Neural cell (in vitro differentiated cells): ENCODE data around the gene IRF2BP1. TPM values are rescaled to one million over a fixed set of nuclear protein-coding genes. Genes with fewer than 3 reads are reported as not detected.

Experiments used
- H2AFZ ChIP-seq: fragments of 200-600, 300-800 bp; sonication (generic), shearing (Covaris generic); 2 replicates; pipeline ENCODE4 v1.6.0; 2014; ENCODE audit warnings: low read depth, mild to moderate bottlenecking, antibody characterized with exemption, low read length, moderate library complexity
- H3F3A ChIP-seq: fragments of 200-600 bp; shearing (Covaris generic); 2 replicates; pipeline ENCODE4 v1.6.1; 2016; ENCODE audit warnings: mild to moderate bottlenecking, moderate library complexity, mixed read lengths, antibody characterized with exemption, low read length; ENCODE audit not compliant: insufficient read depth, poor library complexity, severe bottlenecking
- H3K27ac ChIP-seq: fragments of 200-600, 300-800 bp; sonication (generic), shearing (Covaris generic); 2 replicates; pipeline ENCODE4 v1.5.1; 2014; ENCODE audit warnings: mild to moderate bottlenecking, low read length, moderate library complexity
- H3K27me3 ChIP-seq: fragments of 300-800, 200-600 bp; sonication (generic), shearing (Covaris generic); 2 replicates; pipeline ENCODE4 v1.6.0; 2014; ENCODE audit warnings: mild to moderate bottlenecking, low read depth, low read length, moderate library complexity; ENCODE audit not compliant: insufficient read depth
- H3K36me3 ChIP-seq: fragments of 300-800, 200-600 bp; sonication (generic), shearing (Covaris generic); 2 replicates; pipeline ENCODE4 v1.5.1; 2014; ENCODE audit warnings: mild to moderate bottlenecking, antibody characterized with exemption, low read length, moderate library complexity; ENCODE audit not compliant: insufficient read depth
- H3K4me2 ChIP-seq: fragments of 300-800, 200-600 bp; sonication (generic), shearing (Covaris generic); 2 replicates; pipeline ENCODE4 v1.6.0; 2014; ENCODE audit warnings: mild to moderate bottlenecking, low read length
- H3K4me3 ChIP-seq: fragments of 300-800, 200-600 bp; sonication (generic), shearing (Covaris generic); 2 replicates; pipeline ENCODE4 v1.5.1; 2014; ENCODE audit warnings: mild to moderate bottlenecking, low read length, moderate library complexity
- H3K79me2 ChIP-seq: fragments of 200-600 bp; shearing (Covaris generic); replicated peaks from 2 replicates; pipeline ENCODE4 v1.6.0; 2014; ENCODE audit warnings: mild to moderate bottlenecking, low read length, moderate library complexity; ENCODE audit not compliant: insufficient read depth
- H3K9ac ChIP-seq: fragments of 300-800, 200-600 bp; sonication (generic), shearing (Covaris generic); 2 replicates; pipeline ENCODE4 v1.6.1; 2016; ENCODE audit warnings: mild to moderate bottlenecking, low read length, mixed read lengths
- H3K9me2 ChIP-seq: fragments of 200-600 bp; shearing (Covaris generic); 2 replicates; pipeline ENCODE4 v1.6.1; 2016; ENCODE audit warnings: mild to moderate bottlenecking, low read length, mixed read lengths; ENCODE audit not compliant: insufficient read depth
- H3K9me3 ChIP-seq: fragments of 200-600, 300-800 bp; sonication (generic), shearing (Covaris generic); 2 replicates; pipeline ENCODE4 v1.6.1; 2016; ENCODE audit warnings: mild to moderate bottlenecking, mixed run types, low read length, moderate library complexity, mixed read lengths
- H4K20me1 ChIP-seq: fragments of 200-600 bp; shearing (Covaris generic); 2 replicates; pipeline ENCODE4 v1.6.1; 2016; ENCODE audit warnings: mild to moderate bottlenecking, mixed run types; ENCODE audit not compliant: insufficient read depth
- CTCF ChIP-seq: fragments of 450-650 bp; IDR thresholded peaks from 2 replicates; pipeline ENCODE4 v1.5.1; 2014; ENCODE audit warnings: antibody characterized with exemption, mild to moderate bottlenecking, moderate library complexity; ENCODE audit not compliant: poor library complexity, severe bottlenecking
- EZH2 ChIP-seq: fragments of 200-600, 300-800 bp; shearing (Covaris generic), sonication (generic); IDR thresholded peaks from 2 replicates; pipeline ENCODE4 v1.6.1; 2014; ENCODE audit warnings: antibody characterized with exemption, low read length, borderline replicate concordance, mild to moderate bottlenecking; ENCODE audit not compliant: insufficient read depth, poor library complexity, severe bottlenecking
- MXI1 ChIP-seq: fragments of 450-650 bp; conservative IDR thresholded peaks from 2 replicates; pipeline ENCODE4 v1.6.1; 2014; ENCODE audit warnings: antibody characterized with exemption, mild to moderate bottlenecking; ENCODE audit not compliant: poor library complexity, severe bottlenecking
- POLR2AphosphoS5 ChIP-seq: IDR thresholded peaks from 2 replicates; pipeline ENCODE4 v1.6.1; 2012
- RAD21 ChIP-seq: fragments of 450-650 bp; conservative IDR thresholded peaks from 2 replicates; pipeline ENCODE4 v1.6.1; 2014; ENCODE audit warnings: antibody characterized with exemption, mild to moderate bottlenecking, moderate library complexity
- REST ChIP-seq: IDR thresholded peaks from 2 replicates; pipeline ENCODE4 v1.6.1; 2012; ENCODE audit warnings: borderline replicate concordance
- SMC3 ChIP-seq: fragments of 450-650 bp; conservative IDR thresholded peaks from 2 replicates; pipeline ENCODE4 v1.6.1; 2014; ENCODE audit warnings: antibody characterized with exemption, mild to moderate bottlenecking, moderate library complexity; ENCODE audit not compliant: poor library complexity
- TAF1 ChIP-seq: IDR thresholded peaks from 2 replicates; pipeline ENCODE4 v1.6.1; 2012; ENCODE audit warnings: low read depth
- polyA plus RNA-seq: library from polyadenylated mRNA; depleted of rRNA; stranded (reverse); fragments of >200 nt; gene quantifications from 2 replicates; pipeline ENCODE4 v1.2.3, GENCODE V29; 2014

Gene IRF2BP1
- polyA plus RNA-seq, 1 donor from 2014 or later: 26.9 TPM

DNA sequence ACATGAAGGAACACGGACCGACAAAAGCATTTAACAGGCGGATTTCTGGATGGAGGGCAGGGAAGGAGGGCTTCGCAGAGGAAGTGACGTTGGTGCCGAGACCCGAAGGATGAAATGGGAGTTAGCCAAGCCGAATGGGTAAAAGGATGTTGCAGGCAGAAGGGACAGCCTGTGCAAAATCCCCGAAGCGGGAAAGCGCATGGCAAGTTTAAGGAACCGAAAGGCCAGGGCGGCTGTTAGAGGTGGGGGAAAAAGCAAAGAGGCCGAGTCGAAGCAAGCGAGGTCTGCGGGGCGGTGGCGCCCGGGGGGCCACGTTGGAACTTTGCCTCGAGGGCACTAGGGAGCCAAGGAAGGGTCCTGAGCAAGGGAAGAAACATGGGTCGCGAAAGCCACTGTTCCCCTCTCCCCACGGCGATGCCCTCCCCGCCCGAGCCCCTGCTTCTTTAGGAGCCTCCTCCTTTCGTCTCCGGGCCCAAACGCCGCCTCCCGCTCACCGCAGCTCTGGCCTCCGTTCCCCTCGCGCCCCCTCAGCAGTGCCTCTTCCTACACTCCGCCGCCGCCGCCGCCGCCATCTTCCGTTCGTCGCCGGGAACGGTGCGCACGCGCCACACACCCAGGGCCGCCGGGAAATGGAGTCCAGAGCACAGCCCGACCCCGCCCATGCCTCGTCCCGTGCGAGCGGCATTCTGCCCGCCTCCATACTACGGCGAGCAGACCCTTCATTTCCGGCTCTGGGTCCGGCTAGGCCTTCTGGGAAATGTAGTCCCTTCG lies 23.2 kb downstream of the IRF2BP1 start, which contains the start of gene SYMPK:
Gene SYMPK, minus strand, starts transcription at position 584 of the 771 bp plus-strand sequence. CDS start 8,652 bp downstream, outside the sequence.
- H3K79me2 ChIP-seq: peaks cover 7% of the 10 kb centered on the region
- H3K27ac ChIP-seq: peak within 1 kb of the TSS; percentile 93
- H3K9ac ChIP-seq: peak within 1 kb of the TSS; percentile 86
- no peaks in the 10 kb centered on the region for H4K20me1 ChIP-seq
- H3K4me2 ChIP-seq: peak within 1 kb of the TSS; percentile 41
- peak within 1 kb of the TSS; percentile 66 for H2AFZ ChIP-seq
- H3K9me3 ChIP-seq: no peaks in the 10 kb centered on the region
- no peaks in the 10 kb centered on the region for H3F3A ChIP-seq
- no peaks in the 10 kb centered on the region for H3K9me2 ChIP-seq
- H3K4me3 ChIP-seq: peak within 1 kb of the TSS; percentile 77
- TF ChIP-seq RAD21 (no peak), SMC3 (no peak), EZH2 (no peak), CTCF (peak; percentile 27), POLR2AphosphoS5 (peak; percentile 97), MXI1 (peak; percentile 87), TAF1 (peak; percentile 92), REST (peak; percentile 69)
- H3K36me3 ChIP-seq: no peaks in the 10 kb centered on the region
- peaks cover 35% of the 10 kb centered on the region for H3K27me3 ChIP-seq

GRCh38 chr19:45862271-45862563 lies 23.7 kb downstream of the IRF2BP1 start:
- no peaks in the 10 kb centered on the region for H3K9me2 ChIP-seq
- peak; percentile 23 for TF ChIP-seq RAD21
- peak; percentile 35 for TF ChIP-seq SMC3
- TF ChIP-seq POLR2AphosphoS5: no peak
- peak overlapping the region; percentile 93 for H3K27ac ChIP-seq
- peak overlapping the region; percentile 77 for H3K4me3 ChIP-seq
- H3K79me2 ChIP-seq: peaks cover 7% of the 10 kb centered on the region
- H3K4me2 ChIP-seq: peak overlapping the region; percentile 41
- peak overlapping the region; percentile 86 for H3K9ac ChIP-seq
- H3F3A ChIP-seq: no peaks in the 10 kb centered on the region
- H4K20me1 ChIP-seq: no peaks in the 10 kb centered on the region
- H3K27me3 ChIP-seq: peaks cover 35% of the 10 kb centered on the region
- no peaks in the 10 kb centered on the region for H3K36me3 ChIP-seq
- H3K9me3 ChIP-seq: no peaks in the 10 kb centered on the region
- H2AFZ ChIP-seq: peak overlapping the region; percentile 66
